ENCODE results near the gene SPRR1A. TPM values are rescaled to one million over a fixed set of nuclear protein-coding genes. Genes with fewer than 3 reads are reported as not detected.

SPRR1A gene
- polyA plus RNA-seq, 1 experiment = not detected

GRCh38 chr1:153025797-153026196 lies 41.9 kb downstream of the SPRR1A start:
- Histone ChIP-seq H3K27me3 (ENCODE audit: control insufficient read depth, insufficient read depth, low read length) (no peaks in the 10 kb centered on the region), H3K27ac (ENCODE audit: low read depth, low read length) (no peak overlapping the region), H3K9me3 (ENCODE audit: control insufficient read depth, insufficient read depth, low read length) (no peaks in the 10 kb centered on the region), H3K4me3 (ENCODE audit: low read depth, low read length) (no peak overlapping the region)
- ChIA-PET CTCF (no interaction called here), POLR2A (no interaction called here)
- TF ChIP-seq, protein P1, sequence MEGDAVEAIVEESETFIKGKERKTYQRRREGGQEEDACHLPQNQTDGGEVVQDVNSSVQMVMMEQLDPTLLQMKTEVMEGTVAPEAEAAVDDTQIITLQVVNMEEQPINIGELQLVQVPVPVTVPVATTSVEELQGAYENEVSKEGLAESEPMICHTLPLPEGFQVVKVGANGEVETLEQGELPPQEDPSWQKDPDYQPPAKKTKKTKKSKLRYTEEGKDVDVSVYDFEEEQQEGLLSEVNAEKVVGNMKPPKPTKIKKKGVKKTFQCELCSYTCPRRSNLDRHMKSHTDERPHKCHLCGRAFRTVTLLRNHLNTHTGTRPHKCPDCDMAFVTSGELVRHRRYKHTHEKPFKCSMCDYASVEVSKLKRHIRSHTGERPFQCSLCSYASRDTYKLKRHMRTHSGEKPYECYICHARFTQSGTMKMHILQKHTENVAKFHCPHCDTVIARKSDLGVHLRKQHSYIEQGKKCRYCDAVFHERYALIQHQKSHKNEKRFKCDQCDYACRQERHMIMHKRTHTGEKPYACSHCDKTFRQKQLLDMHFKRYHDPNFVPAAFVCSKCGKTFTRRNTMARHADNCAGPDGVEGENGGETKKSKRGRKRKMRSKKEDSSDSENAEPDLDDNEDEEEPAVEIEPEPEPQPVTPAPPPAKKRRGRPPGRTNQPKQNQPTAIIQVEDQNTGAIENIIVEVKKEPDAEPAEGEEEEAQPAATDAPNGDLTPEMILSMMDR (IDR thresholded peaks at IDR 0.05; ENCODE audit: low read depth, low read length) = no peak
- no peak for DNase-seq (ENCODE audit: low read depth, low spot score)

GRCh38 chr1:153028766-153029165 lies 44.9 kb downstream of the SPRR1A start:
- ChIA-PET POLR2A (no interaction called here), CTCF (no interaction called here)
- Histone ChIP-seq H3K27ac (ENCODE audit: low read depth, low read length) (no peak overlapping the region), H3K9me3 (ENCODE audit: control insufficient read depth, insufficient read depth, low read length) (0 out of 2 replicates have a peak, but pooled peaks cover 3% of the 10 kb centered on the region), H3K4me3 (ENCODE audit: low read depth, low read length) (no peak overlapping the region), H3K27me3 (ENCODE audit: control insufficient read depth, insufficient read depth, low read length) (no peaks in the 10 kb centered on the region)
- no peak for DNase-seq (ENCODE audit: low read depth, low spot score)
- TF ChIP-seq, protein P1 (IDR thresholded peaks at IDR 0.05; ENCODE audit: low read depth, low read length) = no peak

DNA sequence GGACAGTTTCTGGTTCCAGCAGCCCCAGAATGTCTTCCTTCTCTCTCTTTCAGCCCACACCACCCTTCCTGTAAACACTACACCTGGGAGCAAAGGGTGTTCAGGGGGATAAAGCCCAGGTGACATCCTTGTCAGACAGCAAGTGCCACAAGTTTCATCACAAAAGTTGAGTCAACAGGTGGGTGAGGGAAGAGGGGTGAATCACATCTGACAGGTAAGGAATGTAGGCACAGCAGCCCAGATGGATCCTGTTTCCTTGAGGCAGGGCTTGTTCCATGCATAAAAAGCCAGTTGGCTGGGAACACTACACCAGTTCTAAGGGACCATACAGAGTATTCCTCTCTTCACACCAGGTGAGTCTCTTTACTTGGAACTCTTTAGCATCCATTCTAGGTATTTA lies 47.0 kb downstream of the SPRR1A start, which contains the start of gene SPRR1B:
Gene SPRR1B (plus strand): TSS at position 309 of the 400 bp plus-strand sequence. CDS start 1,143 bp downstream, outside the sequence.
- no peak for DNase-seq (ENCODE audit: low read depth, low spot score)
- Histone ChIP-seq H3K9me3 (ENCODE audit: control insufficient read depth, insufficient read depth, low read length) (0 out of 2 replicates have a peak, but pooled peaks cover 3% of the 10 kb centered on the region), H3K4me3 (ENCODE audit: low read depth, low read length) (no peak within 1 kb of the TSS), H3K27ac (ENCODE audit: low read depth, low read length) (no peak within 1 kb of the TSS), H3K27me3 (ENCODE audit: control insufficient read depth, insufficient read depth, low read length) (no peaks in the 10 kb centered on the region)
- ChIA-PET POLR2A (no interaction called here), CTCF (no interaction called here)
- TF ChIP-seq, protein P1 (IDR thresholded peaks at IDR 0.05; ENCODE audit: low read depth, low read length) = no peak

DNA sequence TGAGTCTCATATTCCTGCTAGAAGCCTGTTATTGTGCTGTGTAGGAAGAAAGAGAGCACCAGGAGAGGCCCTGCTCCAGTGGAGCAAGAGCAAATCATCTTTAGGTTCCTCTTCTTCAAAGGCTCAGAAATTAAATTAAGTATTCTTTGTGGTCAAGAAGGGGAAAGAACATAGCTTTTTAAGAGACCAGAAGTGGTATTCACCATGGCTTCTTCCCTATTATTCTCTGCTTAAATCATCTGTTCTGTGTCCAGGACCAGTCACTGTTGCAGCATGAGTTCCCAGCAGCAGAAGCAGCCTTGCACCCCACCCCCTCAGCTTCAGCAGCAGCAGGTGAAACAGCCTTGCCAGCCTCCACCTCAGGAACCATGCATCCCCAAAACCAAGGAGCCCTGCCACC lies 48.2 kb downstream of the SPRR1A start:
- H3K4me3 ChIP-seq (ENCODE audit: low read depth, low read length) = no peak overlapping the region
- TF ChIP-seq, protein P1 (IDR thresholded peaks at IDR 0.05; ENCODE audit: low read depth, low read length) = no peak
- DNase-seq (ENCODE audit: low read depth, low spot score) = no peak
- no peaks in the 10 kb centered on the region for H3K27me3 ChIP-seq (ENCODE audit: control insufficient read depth, insufficient read depth, low read length)
- H3K9me3 ChIP-seq (ENCODE audit: control insufficient read depth, insufficient read depth, low read length) = 0 out of 2 replicates have a peak, but pooled peaks cover 3% of the 10 kb centered on the region
- CTCF ChIA-PET = no interaction called here
- no peak overlapping the region for H3K27ac ChIP-seq (ENCODE audit: low read depth, low read length)
- POLR2A ChIA-PET = no interaction called here

GRCh38 chr1:153032677-153033308 lies 48.9 kb downstream of the SPRR1A start:
- CTCF ChIA-PET = interaction anchor here (1.1 kb wide), 1 partner anchor 164 kb away, joined by 4 read pairs; no protein-coding TSS in a partner anchor

More at GRCh38 chr1:153032677-153033308, 48.9 kb downstream of the SPRR1A start:
- H3K9me3 ChIP-seq (ENCODE audit: control insufficient read depth, insufficient read depth, low read length) = 0 out of 2 replicates have a peak, but pooled peaks cover 3% of the 10 kb centered on the region
- H3K27ac ChIP-seq (ENCODE audit: low read depth, low read length) = no peak overlapping the region
- no peak for DNase-seq (ENCODE audit: low read depth, low spot score)
- H3K27me3 ChIP-seq (ENCODE audit: control insufficient read depth, insufficient read depth, low read length) = no peaks in the 10 kb centered on the region
- POLR2A ChIA-PET = no interaction called here
- TF ChIP-seq, protein P1 (IDR thresholded peaks at IDR 0.05; ENCODE audit: low read depth, low read length) = peak; percentile 12; the same call in 1 of the 2 replicates
- H3K4me3 ChIP-seq (ENCODE audit: low read depth, low read length) = no peak overlapping the region

Data from AG04450 (cell line).